ENCODE data around the gene ATM.

GRCh38 chr11:108241330-108242037 lies 18.6 kb downstream of the ATM start:
- TF ChIP-seq CTCF (IDR thresholded peaks at IDR 0.05) (no peak), ZFX (IDR thresholded peaks at IDR 0.05; ENCODE audit: borderline replicate concordance) (no peak)

Measured in 22Rv1 (cell line).